ENCODE measurements around the gene HES6.

The HES6 gene, protein sequence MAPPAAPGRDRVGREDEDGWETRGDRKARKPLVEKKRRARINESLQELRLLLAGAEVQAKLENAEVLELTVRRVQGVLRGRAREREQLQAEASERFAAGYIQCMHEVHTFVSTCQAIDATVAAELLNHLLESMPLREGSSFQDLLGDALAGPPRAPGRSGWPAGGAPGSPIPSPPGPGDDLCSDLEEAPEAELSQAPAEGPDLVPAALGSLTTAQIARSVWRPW

DNA sequence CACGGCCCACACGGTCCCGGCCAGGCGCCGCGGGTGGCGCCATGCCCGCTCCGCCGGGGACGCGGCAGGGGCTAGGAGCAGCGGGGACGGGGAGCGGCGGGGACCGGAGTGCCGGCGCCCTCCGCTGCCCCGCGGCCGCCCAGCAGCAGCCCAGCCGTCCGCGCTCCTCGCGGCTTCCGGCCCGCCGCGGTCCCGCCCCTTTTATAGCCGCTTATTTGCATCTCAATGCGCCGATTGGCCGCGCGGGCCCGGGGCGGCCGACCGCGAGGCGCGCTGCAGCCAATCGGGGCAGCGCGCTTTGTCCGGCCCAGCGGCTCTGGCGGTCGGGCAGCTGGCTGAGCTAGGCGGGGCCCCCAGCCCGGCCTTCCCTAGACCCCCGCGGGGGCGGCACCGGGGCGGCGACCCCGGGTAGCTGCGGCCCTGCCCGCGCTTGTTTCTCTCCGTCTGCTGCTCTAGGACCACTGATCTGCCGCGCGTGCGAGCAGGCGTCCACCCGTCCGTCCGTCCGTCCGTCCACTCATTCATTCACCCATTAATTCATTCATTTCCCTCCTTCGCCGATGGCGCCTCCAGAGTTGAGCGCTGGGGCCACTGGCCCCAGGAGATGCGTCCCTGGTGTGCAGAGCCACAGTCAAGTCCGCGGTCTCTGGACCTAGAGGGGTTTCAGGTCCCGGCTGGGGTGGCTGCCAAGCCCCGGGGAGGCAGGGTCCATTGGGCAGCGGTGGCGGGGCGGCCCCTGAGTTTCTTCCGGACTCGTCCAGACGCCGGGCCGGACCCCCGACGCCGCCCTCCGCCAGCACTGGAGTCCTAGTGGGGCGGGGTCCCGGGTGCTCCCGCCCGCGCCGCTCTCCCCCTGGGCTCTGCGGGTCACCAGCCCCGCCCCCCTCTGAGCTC is at the start of gene HES6:
HES6 (minus strand) TSS at position 176 of the 894 bp plus-strand sequence; CDS start at position 43, 133 bp downstream.
- peak; percentile 97 for TF ChIP-seq POLR2A (IDR thresholded peaks at IDR 0.05; ENCODE audit: low read depth, low read length)
- FAIRE-seq (no peak), DNase-seq (ENCODE audit: insufficient read length, low spot score) (peak; percentile 97)

DNA sequence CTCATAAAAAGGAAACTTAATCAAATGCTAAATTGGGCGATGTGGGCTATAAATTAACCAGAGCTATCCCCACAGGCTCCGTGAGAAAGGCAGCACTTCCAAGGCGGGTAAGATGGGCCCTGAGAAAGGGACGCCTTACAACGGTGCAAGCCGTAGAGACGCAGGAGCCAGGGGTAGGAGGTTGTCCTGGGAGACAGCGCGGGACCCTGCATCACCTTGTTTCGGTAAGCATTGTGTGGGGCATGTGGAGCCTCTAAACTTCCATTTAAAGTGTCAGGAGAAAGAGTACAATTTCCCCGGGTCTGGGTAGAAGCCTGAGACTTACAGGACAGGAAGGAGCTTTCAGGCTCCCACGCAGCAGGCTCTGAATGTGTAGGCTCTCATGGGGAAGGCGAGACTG is 49.7 kb upstream of the HES6 start:
- DNase-seq (ENCODE audit: insufficient read length, low spot score) (no peak), FAIRE-seq (no peak)
- TF ChIP-seq POLR2A (IDR thresholded peaks at IDR 0.05; ENCODE audit: low read depth, low read length): no peak

DNA sequence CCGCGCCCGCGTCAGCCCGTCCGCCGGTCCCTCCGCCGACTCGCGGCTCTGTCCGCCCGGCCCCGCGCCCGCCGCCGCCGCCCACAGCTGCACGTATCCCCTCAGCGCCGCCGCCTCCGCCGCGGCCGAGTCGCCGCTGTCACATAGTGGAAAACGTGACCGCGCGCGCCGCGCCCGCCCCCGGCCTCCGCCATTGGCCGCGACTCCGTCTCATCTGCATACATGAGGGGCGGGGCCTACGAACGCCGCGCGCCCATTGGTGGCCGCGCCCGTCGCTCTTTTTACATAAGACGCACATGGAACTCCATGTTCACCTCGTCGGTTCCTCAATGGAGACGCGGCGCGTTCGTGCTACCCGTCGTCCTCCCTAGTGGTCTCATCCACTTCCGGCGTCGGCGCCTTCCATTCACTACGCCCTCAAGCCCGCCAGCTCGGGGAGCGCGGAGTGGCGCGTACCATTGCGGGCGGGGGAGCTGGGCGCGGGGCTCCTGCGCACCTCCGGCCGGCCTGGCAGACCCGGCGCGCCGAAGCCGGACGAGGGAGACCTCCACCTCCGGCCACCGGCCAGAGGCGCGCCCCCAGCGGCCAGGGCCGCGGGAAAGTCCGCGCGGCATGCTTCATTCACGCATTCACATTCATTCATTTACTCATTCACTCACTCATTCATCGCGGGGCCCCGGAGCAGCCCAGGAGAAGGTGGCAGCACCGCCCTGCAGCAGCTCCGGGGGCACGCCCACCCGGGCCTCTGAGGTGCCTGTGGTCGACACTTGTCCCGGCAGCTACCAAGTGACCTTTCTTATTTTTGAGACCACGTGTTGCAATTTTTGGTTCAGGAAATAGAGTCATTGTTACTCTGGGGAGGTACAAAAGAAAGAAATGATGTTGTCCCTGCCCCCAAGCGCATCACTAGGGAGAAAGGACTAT is 49.1 kb upstream of the HES6 start:
- peak; percentile 43; the same call in 1 of the 2 replicates for TF ChIP-seq POLR2A (IDR thresholded peaks at IDR 0.05; ENCODE audit: low read depth, low read length)
- peak; percentile 92 for DNase-seq (ENCODE audit: insufficient read length, low spot score)
- no peak for FAIRE-seq

DNA sequence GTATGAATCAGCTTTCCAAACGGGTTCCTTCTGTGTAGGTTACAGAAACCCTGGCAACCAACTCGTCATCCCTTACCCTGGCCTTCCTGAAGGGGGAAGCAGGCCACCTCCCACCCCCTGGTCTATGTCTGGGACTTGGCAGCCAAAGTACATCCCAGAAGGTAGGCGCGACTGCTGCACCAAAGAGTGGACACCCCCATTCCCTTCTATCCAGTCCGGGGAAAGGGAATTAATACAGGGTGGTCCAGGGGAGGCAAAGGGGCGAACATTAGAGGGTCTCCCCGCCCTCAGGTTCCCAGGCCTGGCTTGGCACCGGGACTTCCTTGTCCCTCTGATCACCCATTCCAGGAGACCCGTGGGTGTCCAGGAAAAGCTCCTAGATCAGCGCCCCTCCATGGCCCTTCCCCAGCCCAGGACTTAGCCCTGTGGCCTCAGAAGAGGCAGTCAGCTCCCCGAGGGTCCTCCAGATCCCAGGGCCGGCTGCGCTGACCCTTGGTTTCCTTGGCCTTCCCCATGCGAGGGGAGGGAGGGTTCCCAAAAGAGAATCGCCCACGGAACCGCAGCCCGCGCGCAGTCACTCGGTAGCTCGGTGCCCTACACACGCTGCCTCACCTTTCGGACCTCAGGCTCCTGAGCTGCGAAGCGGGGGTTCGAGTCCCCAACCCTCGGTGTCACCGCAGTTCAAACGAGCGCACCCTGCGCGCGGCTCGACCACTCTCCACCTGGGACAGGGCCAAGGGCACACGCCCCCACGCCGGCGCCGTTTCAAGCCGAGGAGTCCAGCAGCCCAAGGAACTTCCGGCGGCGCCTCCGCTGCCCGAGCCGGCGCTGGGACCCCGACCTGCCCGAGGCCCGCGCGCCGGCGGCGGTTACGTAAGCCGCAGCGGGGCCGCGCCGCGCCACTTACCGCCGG is 48.2 kb upstream of the HES6 start, which contains the start of gene PER2:
PER2 (minus strand) TSS at position 874 of the 913 bp plus-strand sequence. CDS start 10,674 bp downstream, outside the sequence.
- peak; percentile 73 for DNase-seq (ENCODE audit: insufficient read length, low spot score)
- no peak for FAIRE-seq
- no peak for TF ChIP-seq POLR2A (IDR thresholded peaks at IDR 0.05; ENCODE audit: low read depth, low read length)

DNA sequence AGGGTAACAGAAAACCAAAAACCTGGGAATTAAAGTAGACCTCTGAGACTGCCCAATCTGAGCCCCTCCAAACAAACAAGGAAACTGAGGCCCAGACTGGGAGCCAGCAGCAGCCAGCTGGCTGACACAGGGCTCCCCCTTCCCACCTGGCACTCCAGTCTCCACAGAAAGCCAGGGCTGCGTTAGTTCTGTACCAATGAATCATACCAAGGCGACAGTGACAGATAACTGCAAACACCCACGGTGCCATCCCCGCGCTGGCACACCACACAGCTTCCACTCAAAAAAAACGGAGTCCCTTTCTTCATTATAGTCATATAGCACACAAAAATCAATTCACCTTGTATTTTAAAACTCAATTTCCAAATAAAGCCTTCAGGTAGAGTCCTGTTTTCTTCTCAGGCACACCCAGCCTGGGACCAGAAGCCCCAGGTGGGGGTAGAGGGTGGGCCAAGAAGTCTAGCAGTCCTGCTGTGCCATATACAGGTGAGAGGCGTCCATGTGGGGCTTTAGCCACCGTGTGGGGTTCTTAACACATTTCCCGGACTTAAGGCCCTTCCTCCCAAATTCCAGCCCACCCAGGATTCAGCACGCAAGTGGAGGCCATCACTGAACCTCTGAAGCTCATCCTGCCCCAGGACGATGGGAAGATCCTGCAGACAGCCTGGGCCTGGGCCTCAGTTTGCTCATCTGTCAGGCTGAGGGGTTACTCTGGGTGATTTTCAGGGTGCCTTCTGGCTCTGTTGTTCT is 47.3 kb upstream of the HES6 start:
- no peak for TF ChIP-seq POLR2A (IDR thresholded peaks at IDR 0.05; ENCODE audit: low read depth, low read length)
- DNase-seq (ENCODE audit: insufficient read length, low spot score) (no peak), FAIRE-seq (no peak)

DNA sequence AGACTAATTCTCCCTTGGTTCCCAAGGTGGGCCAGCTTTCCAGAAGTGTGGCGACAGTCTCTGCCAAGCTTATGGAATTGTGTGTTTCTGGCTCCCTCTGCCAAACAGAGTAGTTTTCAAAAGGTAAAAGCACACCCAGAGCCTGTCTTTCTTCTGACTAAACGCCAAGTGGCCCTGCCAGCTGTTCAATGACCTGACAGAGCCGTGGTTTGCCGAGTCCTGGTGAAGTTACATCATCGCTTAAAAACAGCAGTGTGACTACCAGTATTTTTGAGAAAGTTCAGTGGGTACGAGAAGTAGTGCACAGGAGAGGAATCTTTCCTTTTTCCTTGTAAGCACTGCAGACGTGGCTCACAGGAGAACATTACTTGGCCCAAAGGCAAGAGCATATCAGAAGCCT is 46.7 kb upstream of the HES6 start:
- TF ChIP-seq POLR2A (IDR thresholded peaks at IDR 0.05; ENCODE audit: low read depth, low read length): no peak
- FAIRE-seq: no peak
- DNase-seq (ENCODE audit: insufficient read length, low spot score): no peak

DNA sequence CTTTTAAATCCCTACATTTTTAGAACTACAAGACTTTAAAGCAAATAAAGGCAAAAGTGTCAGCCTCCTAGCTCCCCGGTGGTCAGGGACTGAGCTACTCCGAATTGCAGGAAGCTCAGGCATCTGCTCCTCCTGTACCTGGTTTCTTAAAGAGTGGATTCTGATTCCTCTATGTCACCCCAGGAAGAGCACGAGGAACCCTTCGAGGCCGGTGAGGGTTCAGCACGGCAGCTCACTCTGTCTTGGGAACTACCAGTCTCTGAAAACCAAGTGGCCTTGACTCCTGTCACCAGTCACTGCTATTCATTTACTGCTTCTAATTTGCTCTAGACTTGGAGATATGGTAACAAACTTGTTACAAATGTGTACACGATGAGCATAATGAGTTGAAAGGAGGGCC is 46.3 kb upstream of the HES6 start:
- TF ChIP-seq POLR2A (IDR thresholded peaks at IDR 0.05; ENCODE audit: low read depth, low read length): no peak
- FAIRE-seq (no peak), DNase-seq (ENCODE audit: insufficient read length, low spot score) (no peak)

DNA sequence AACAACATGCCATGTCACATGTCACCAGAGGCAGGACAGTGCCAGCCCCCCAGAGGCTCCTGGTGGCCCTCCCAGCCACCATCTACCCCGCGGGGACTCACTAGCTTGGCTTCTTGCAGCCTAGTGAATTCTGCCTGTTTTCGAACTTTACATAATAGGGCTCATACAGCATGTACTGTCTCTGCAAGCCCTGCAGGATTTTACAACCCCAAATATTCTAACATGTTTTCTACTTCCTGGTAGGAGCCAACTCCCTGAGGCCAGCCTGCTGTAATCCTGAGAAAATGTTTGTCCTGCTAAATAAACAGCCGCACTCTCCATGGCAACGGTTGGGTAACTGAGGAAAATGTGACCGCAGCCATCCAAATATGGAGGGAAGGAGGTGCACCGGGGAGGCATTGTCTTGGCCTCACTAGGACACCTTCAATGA is 45.8 kb upstream of the HES6 start:
- FAIRE-seq (no peak), DNase-seq (ENCODE audit: insufficient read length, low spot score) (no peak)
- no peak for TF ChIP-seq POLR2A (IDR thresholded peaks at IDR 0.05; ENCODE audit: low read depth, low read length)

DNA sequence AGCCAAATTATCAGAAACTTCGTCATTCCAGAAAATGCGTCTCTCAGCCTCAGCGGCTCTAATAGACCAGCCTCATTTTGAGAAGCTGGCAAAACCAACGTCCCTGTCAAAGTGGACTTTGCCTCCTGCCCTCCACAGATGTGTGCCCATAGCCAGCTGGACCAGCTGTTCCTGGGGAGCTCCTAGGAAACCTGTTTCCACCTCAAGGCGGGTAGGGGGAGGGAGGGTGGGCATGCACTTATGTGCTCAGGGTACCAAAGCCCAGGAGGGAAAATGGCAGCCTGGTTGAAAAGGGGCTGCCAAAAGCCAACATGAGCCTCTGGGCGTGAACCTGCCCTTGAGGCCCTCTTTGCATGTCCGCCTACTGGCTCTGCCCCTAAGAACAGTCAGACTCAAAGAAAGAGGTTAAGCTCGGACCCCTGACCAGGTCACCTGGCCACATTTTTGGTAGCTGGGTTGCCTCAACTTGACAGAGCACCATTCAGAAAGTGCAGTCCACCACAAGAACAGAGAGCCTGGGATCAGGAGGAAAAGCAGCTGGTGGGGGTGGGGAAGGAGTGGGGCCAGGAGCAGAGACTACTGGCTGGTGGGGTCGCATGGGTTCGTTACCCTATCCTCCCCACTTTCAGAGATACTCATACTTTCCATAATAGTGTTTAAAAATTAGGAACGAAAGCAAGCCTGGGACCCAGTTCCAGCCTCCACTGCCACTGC is 45.1 kb upstream of the HES6 start:
- TF ChIP-seq POLR2A (IDR thresholded peaks at IDR 0.05; ENCODE audit: low read depth, low read length): no peak
- DNase-seq (ENCODE audit: insufficient read length, low spot score) (no peak), FAIRE-seq (no peak)

DNA sequence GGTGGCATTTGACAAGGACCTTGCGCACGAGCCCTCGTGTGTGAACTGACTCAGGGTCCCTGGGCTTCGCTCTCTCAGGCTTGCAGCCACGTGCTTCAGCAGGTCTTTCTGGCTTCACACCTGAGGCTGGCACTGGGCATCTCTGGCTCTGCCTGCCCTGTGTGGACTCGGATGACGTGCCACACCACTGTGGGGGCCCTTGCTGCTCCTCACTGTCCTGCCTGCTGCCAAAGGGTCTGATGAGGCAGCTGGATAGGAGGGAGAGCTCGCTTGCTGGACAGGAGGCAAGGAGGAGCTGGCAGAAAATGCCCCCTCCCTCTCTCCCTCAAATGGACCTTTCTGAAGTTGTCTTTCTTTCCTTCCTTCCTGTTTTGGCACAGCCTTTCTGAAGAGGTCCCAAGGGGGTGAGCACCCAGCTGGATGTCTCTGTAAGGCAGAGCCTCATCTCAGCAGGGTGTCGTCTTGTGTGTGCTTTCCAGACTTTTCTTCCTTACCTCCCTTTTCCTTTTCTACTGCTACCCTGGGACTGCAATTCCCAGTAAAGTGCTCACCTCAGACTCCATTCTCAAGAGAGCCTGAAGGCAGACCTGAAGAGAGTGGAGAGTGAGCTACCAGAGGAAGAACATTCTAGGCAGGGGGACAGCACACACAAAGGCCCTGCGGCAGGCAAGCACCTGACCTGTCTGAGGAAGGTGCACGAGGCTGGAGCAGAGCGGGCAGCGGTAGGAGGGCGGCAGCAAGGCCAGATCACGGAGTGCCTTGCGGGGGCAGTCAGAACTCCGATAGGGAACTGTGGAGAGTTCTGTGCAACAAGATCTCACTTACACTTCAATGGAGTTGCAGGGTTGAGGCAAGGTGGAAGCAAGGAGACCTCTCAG is 43.3 kb upstream of the HES6 start:
- FAIRE-seq: no peak
- no peak for TF ChIP-seq POLR2A (IDR thresholded peaks at IDR 0.05; ENCODE audit: low read depth, low read length)
- no peak for DNase-seq (ENCODE audit: insufficient read length, low spot score)

All from H54 (cell line).